ENCODE results near the gene PLEKHG3.

GRCh38 chr14:64766430-64767151 lies 62.4 kb downstream of the PLEKHG3 start:
- TF ChIP-seq CTCF (IDR thresholded peaks at IDR 0.05; ENCODE audit: low read depth, low read length, poor library complexity, severe bottlenecking), result no peak
- no peak for TF ChIP-seq EZH2phosphoT487 (IDR thresholded peaks at IDR 0.05; ENCODE audit: borderline replicate concordance, low read length)
